Spinal cord (tissue), 10 donors: ENCODE measurements around the gene TTI1. TPM values are rescaled to one million over a fixed set of nuclear protein-coding genes. Genes with fewer than 3 reads are reported as not detected.

Source experiments
- DNase-seq, 6 donors: peaks; one replicate each; pipeline versions ENCODE4 v3.0.0 to v3.0.0-alpha.2; 2013 to 2015; ENCODE audit warnings: low spot score in 6 of 6, low read depth in 4 of 6
- H3K27ac ChIP-seq: one replicate; pipeline ENCODE4 v1.5.1; 2013; ENCODE audit warnings: low read depth, low read length, control low read depth
- H3K27me3 ChIP-seq: one replicate; pipeline ENCODE4 v1.6.1; 2013; ENCODE audit warnings: low read length; ENCODE audit not compliant: control insufficient read depth, insufficient read depth
- H3K36me3 ChIP-seq: one replicate; pipeline ENCODE4 v1.6.1; 2013; ENCODE audit warnings: low read length; ENCODE audit not compliant: control insufficient read depth, insufficient read depth
- H3K4me1 ChIP-seq: one replicate; pipeline ENCODE4 v1.6.1; 2013; ENCODE audit warnings: low read length; ENCODE audit not compliant: control insufficient read depth, insufficient read depth
- H3K4me3 ChIP-seq: one replicate; pipeline ENCODE4 v1.5.1; 2013; ENCODE audit warnings: low read depth, low read length, control low read depth
- H3K9me3 ChIP-seq: one replicate; pipeline ENCODE4 v1.6.1; 2013; ENCODE audit warnings: low read length; ENCODE audit not compliant: control insufficient read depth, insufficient read depth
- WGBS: methylation state at CpG from one replicate; pipeline ENCODE4 v1.1.5; 2013; ENCODE audit warnings: missing lambda C conversion rate; ENCODE audit not compliant: insufficient coverage; 5-methylcytosine and 5-hydroxymethylcytosine counted together
- polyA plus RNA-seq, 2 donors: library from polyadenylated mRNA; unstranded; fragments of 120-200 nt; gene quantifications; one replicate each; pipeline ENCODE4 v1.2.1, GENCODE V29; 2013; ENCODE audit not compliant: insufficient read length in 2 of 2
- total RNA-seq, 2 donors: library from RNA; depleted of rRNA in 1 of 2; stranded (reverse); fragments of 120-200 nt in 1 of 2; fragments of >200 nt in 1 of 2; gene quantifications; one replicate each; pipeline versions ENCODE4 v1.2.3 to v1.2.4, GENCODE V29; 2013 to 2014
- donor health status: healthy.

Gene TTI1
- total and polyA plus RNA-seq, 4 donors, result 20.6 to 25.9 (median 22.3) TPM

DNA sequence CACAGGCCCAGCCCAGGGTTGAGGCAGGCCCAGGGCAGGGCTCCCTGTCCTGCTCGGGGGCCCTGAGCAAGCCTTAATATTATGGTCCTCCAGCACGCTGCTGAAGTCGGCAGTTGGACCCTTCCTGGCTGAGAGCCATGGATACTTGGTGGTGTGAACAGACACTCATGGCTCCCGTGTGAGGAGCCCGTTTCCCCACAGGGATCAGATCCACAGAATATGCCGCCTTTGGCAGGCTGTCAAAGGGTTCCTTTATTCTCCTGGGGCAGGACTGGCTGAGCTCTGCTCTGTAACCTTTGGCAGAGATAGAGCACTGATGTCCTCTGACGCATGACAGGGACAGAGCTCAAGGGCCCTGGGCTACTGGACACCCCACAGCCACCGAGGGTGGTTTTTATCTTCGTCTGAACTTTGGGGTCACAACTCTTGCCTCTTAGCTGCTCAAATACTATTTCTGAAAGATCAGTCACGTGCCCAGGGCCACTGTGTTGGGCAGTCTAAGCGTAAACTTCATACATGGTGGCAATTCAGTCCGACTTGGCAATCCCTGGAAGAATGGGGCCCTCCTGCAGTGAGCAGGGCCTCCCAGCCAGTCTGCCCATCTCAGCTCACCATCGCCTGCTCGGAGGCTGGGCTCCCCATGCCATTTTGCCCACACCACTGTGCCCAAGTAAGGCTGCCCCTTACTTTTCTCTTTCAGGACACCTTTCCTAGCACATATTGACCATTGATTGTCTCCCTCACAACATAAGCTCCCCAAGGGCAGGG, 49.1 kb downstream of the TTI1 start:
- 41% methylated on average over 14 of the region's 14 CpGs for WGBS
- H3K27me3 ChIP-seq, result no peaks in the 10 kb centered on the region
- peak overlapping the region; percentile 67 for H3K27ac ChIP-seq
- H3K9me3 ChIP-seq, result no peaks in the 10 kb centered on the region
- H3K4me1 ChIP-seq, result peaks cover 35% of the 10 kb centered on the region
- H3K36me3 ChIP-seq, result peaks cover 13% of the 10 kb centered on the region
- DNase-seq, result peak in 2 of 6 donors; percentile 81 to 87
- no peak overlapping the region for H3K4me3 ChIP-seq

DNA sequence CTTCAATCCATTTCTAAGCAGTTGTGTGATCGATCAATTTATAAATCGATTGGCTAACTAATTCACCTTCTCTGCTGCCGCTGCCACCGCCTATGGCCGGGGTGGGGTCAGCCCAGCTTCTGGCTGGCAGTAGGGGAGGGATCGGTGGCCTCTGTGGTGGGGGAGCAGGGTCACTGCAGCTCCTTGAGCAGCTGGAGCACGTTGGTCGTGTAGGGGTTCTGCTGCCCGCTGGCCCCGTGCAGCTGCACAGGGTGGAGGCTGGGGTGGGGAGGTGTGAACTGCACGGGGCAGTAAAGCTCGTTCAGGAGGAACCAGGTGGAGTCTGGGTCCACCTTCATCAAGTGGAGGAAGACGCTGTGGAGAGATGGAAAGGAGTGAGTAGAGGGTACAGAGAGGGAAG, 50.0 kb downstream of the TTI1 start:
- H3K36me3 ChIP-seq, result peaks cover 13% of the 10 kb centered on the region
- no peaks in the 10 kb centered on the region for H3K27me3 ChIP-seq
- no peak overlapping the region for H3K4me3 ChIP-seq
- peaks cover 34% of the 10 kb centered on the region for H3K4me1 ChIP-seq
- 85% methylated on average over 10 of the region's 13 CpGs for WGBS
- no peaks in the 10 kb centered on the region for H3K9me3 ChIP-seq
- no peak overlapping the region for H3K27ac ChIP-seq
- no peak for DNase-seq

DNA sequence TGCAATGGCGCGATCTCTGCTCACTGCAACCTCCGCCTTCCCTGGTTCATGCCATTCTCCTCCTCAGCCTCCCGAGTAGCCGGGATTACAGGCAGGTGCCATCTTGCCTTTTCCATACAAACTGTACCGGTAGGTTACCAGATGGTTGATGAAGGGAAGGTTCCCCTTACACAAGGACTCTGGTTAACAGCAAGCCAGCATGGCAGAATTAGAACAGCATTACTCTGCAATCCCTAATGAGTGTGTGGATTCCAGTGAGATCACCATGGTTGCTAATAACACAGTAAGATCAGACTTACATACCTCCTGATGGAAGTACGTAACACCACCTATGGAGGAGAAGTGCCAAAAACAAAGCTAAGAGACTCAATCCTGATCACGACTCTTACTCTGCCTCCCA, 51.7 kb downstream of the TTI1 start:
- Histone ChIP-seq H3K4me3 (no peak overlapping the region), H3K27ac (no peak overlapping the region), H3K27me3 (no peaks in the 10 kb centered on the region), H3K9me3 (no peaks in the 10 kb centered on the region), H3K36me3 (peaks cover 13% of the 10 kb centered on the region), H3K4me1 (peaks cover 27% of the 10 kb centered on the region)
- DNase-seq, result no peak
- WGBS, result 87% methylated on average over 3 of the region's 8 CpGs

DNA sequence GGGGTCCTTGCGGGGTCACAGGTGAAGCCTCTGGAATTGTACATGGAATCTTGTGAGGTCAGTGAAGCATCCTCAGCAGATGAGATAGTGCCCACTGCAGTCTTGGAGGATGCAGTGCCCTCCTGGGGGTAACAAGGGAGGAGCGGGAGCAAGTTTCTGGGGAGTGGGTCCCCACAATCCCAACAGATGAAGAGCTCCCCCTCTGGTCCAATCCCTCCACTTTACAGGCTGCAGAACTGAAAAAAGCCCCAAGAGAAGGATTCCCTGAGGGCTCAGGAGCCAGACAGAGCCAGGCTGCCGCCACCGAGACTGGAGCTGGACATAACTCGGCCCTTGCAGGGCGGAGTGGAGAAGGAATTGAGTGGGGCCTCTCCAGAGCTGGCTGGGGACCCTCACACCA, 52.4 kb downstream of the TTI1 start:
- Histone ChIP-seq H3K36me3 (peaks cover 13% of the 10 kb centered on the region), H3K27ac (no peak overlapping the region), H3K27me3 (no peaks in the 10 kb centered on the region), H3K4me3 (no peak overlapping the region), H3K4me1 (peaks cover 24% of the 10 kb centered on the region), H3K9me3 (no peaks in the 10 kb centered on the region)
- DNase-seq, result no peak
- 86% methylated on average over 5 of the region's 6 CpGs for WGBS

DNA sequence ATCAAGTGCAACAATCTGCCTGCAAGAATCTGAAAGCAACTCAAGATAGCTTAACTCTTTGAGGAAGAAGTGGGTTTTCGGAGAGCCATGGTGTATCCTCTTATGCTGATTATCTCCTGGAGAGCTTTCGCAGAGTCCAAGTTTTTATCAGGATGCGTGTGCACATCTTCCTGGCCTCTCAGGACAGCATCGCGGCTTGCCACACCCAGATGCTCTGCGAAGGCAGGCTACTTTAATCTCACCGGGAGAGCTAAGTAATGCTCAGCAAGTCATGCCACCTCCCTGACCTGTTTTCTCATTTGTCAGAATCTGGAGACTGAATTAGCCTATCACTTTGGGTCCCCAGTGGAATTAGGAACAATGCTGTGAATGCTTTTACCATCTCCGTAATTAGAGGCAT, 52.9 kb downstream of the TTI1 start:
- no peak for DNase-seq
- WGBS, result 77% methylated on average over 7 of the region's 8 CpGs
- no peaks in the 10 kb centered on the region for H3K9me3 ChIP-seq
- no peak overlapping the region for H3K4me3 ChIP-seq
- peaks cover 13% of the 10 kb centered on the region for H3K36me3 ChIP-seq
- no peaks in the 10 kb centered on the region for H3K27me3 ChIP-seq
- peaks cover 24% of the 10 kb centered on the region for H3K4me1 ChIP-seq
- no peak overlapping the region for H3K27ac ChIP-seq

DNA sequence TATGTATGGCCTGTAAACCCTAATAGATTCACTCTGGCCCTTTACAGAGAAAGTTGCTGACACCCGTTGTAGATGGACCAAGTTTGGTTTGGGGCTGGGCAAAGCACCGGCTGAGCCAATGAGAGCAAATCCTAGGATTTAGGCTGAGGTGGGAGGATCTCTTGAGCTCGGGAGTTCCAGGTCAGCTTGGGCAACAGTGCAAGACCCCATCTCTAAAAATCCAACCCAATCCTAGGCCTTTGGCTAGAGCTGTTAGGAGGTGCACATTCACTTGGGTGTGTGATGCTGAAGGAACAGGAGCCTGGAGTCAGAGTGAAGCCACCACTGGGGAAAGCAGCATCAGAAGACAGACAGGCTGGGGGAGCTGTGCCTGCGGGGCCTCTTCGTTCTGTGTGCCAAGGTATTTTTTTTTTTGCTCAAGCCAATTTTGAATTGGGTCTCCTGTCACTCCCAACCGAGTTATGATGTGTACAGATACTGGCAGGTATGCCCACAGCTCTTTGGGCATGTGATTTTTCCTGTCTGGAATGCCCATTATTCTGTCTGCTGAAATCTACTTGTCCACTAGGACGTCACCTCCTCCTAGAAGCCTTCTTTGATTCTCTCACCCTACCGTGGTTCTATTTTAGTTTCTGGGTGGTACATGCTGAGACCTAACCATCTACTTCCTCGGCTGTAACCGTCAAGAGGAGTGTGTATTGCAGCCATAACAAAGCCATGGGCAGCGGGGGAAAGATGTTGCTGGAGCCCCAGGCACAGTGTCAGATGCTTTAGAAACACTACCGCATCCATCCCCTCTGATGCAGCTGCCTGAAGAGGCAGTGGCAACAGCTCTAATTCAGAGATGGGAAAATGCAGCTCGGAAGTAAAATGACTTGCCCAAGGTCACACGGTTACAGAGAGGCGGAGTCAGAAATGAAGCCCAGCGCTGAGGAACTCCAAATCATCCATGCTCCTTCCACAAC, 54.0 kb downstream of the TTI1 start:
- H3K36me3 ChIP-seq, result peaks cover 13% of the 10 kb centered on the region
- no peak overlapping the region for H3K27ac ChIP-seq
- H3K4me1 ChIP-seq, result peaks cover 20% of the 10 kb centered on the region
- H3K4me3 ChIP-seq, result no peak overlapping the region
- H3K27me3 ChIP-seq, result no peaks in the 10 kb centered on the region
- DNase-seq, result no peak
- WGBS, result 88% methylated on average over 13 of the region's 16 CpGs
- H3K9me3 ChIP-seq, result no peaks in the 10 kb centered on the region

DNA sequence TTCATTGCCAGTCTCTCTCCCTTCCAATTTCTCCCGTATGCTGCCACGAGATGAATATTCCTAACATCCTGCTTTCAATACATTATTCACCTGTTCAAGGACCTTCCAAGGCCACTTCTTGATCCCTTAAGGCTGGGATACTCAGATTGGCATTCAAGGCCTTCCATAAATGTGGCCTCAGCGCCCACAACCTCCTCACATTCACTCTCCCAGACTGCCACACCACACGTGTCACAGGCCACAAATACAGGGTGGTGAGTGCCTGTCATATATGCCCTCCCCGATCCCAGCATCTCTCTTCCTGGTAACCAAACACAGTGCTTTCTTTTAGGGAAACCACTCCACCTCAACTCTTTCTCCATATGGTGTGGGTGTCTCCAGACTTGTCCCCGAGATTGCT, 55.5 kb downstream of the TTI1 start:
- Histone ChIP-seq H3K4me1 (peaks cover 9% of the 10 kb centered on the region), H3K9me3 (no peaks in the 10 kb centered on the region), H3K36me3 (peaks cover 6% of the 10 kb centered on the region), H3K4me3 (no peak overlapping the region), H3K27me3 (no peaks in the 10 kb centered on the region), H3K27ac (no peak overlapping the region)
- no peak for DNase-seq
- 62% methylated on average over 6 of the region's 6 CpGs for WGBS

DNA sequence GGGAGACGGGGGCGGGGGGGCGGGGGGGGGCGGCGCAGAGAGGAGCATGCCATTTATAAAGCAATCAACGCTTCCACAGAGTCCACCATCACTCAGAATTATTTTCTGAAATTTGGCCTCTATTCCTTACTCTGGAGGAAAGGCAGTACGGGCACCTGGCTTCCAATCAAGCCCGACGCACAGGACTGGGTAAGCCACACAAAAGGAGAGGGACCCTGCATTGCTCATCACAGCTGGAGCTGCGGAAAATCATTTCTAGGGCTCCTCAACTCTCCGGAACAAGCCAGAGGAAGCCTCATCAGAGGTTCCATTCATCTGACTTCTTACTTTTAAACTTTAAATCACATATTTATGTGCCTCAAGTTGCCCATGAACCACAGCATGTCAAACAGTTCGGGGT, 55.9 kb downstream of the TTI1 start:
- Histone ChIP-seq H3K27ac (no peak overlapping the region), H3K9me3 (no peaks in the 10 kb centered on the region), H3K36me3 (peaks cover 6% of the 10 kb centered on the region), H3K27me3 (no peaks in the 10 kb centered on the region), H3K4me3 (no peak overlapping the region), H3K4me1 (peaks cover 9% of the 10 kb centered on the region)
- DNase-seq, result peak in 1 of 6 donors; percentile 83
- WGBS, result 0% methylated on average over 4 of the region's 12 CpGs

DNA sequence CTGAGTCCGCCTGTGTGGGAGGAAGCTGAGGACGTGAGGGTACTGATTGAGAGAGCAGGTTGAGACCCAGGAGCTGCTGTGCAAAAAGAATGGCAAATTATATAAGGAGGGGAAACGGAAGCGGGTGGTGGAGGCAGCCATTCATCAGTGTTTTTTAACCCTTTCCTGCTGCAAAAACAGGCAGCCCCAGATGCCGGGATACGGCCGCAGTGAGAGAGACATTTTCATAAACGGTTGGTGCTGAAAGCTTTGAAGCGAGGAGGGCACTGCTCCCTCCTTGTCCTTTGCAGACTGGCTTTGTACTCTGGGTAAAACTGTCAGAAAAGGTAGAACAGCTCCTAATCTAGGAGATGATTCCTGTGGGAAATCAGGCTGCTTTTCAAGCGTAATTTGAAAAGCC, 56.4 kb downstream of the TTI1 start:
- WGBS, result 11% methylated on average over 9 of the region's 10 CpGs
- H3K4me1 ChIP-seq, result peaks cover 9% of the 10 kb centered on the region
- H3K9me3 ChIP-seq, result no peaks in the 10 kb centered on the region
- H3K27me3 ChIP-seq, result no peaks in the 10 kb centered on the region
- peaks cover 3% of the 10 kb centered on the region for H3K36me3 ChIP-seq
- H3K4me3 ChIP-seq, result no peak overlapping the region
- DNase-seq, result peak in 1 of 6 donors; percentile 81
- H3K27ac ChIP-seq, result no peak overlapping the region
